NCI-H748 (cell line): ENCODE data around the gene DISP2.
A peak's percentile ranks its signal among the peaks of the same experiment; 100 is the strongest.

ENCODE experiments used
- DNase-seq: peaks from one replicate; lab custom pipeline; 2025; ENCODE audit not compliant: unreplicated experiment; lab: John Stamatoyannopoulos, UW

Gene DISP2

GRCh38 chr15:40388941-40389823 lies 31.2 kb downstream of the DISP2 start:
- DNase-seq: no peak

- no peak for DNase-seq
Observed at GRCh38 chr15:40389824-40390595, 32.0 kb downstream of the DISP2 start.

- no peak for DNase-seq
Observed at GRCh38 chr15:40392986-40393948, 35.2 kb downstream of the DISP2 start.

- no peak for DNase-seq
Observed at GRCh38 chr15:40397688-40398412, 39.8 kb downstream of the DISP2 start.

- DNase-seq: no peak
Observed at GRCh38 chr15:40398413-40398873, 40.4 kb downstream of the DISP2 start.

- DNase-seq: no peak
Observed at GRCh38 chr15:40399370-40399769, 41.4 kb downstream of the DISP2 start.

GRCh38 chr15:40405501-40406381 lies 47.7 kb downstream of the DISP2 start, which contains the start of gene IVD:
Gene IVD, plus strand, starts transcription at chr15:40405795. Its CDS starts 33 bp downstream, at chr15:40405828.
- DNase-seq: peak; percentile 94

- DNase-seq: no peak
Observed at GRCh38 chr15:40407330-40407990, 49.4 kb downstream of the DISP2 start.

- no peak for DNase-seq
Observed at GRCh38 chr15:40409366-40409765, 51.3 kb downstream of the DISP2 start.

GRCh38 chr15:40410476-40410875 lies 52.5 kb downstream of the DISP2 start:
- no peak for DNase-seq

- no peak for DNase-seq
Observed at GRCh38 chr15:40412095-40412759, 54.2 kb downstream of the DISP2 start.

GRCh38 chr15:40413036-40413435 lies 55.0 kb downstream of the DISP2 start:
- no peak for DNase-seq

- no peak for DNase-seq
Observed at GRCh38 chr15:40414816-40415215, 56.8 kb downstream of the DISP2 start.

GRCh38 chr15:40415226-40415625 lies 57.2 kb downstream of the DISP2 start:
- DNase-seq: no peak

- no peak for DNase-seq
Observed at GRCh38 chr15:40416056-40416455, 58.0 kb downstream of the DISP2 start.

GRCh38 chr15:40418126-40418525 lies 60.1 kb downstream of the DISP2 start:
- no peak for DNase-seq

GRCh38 chr15:40420071-40420713 lies 62.2 kb downstream of the DISP2 start:
- no peak for DNase-seq

- DNase-seq: peak; percentile 11
Observed at GRCh38 chr15:40420793-40421192, 62.8 kb downstream of the DISP2 start.
